ENCODE results near the gene C14orf93.

Gene C14orf93

DNA sequence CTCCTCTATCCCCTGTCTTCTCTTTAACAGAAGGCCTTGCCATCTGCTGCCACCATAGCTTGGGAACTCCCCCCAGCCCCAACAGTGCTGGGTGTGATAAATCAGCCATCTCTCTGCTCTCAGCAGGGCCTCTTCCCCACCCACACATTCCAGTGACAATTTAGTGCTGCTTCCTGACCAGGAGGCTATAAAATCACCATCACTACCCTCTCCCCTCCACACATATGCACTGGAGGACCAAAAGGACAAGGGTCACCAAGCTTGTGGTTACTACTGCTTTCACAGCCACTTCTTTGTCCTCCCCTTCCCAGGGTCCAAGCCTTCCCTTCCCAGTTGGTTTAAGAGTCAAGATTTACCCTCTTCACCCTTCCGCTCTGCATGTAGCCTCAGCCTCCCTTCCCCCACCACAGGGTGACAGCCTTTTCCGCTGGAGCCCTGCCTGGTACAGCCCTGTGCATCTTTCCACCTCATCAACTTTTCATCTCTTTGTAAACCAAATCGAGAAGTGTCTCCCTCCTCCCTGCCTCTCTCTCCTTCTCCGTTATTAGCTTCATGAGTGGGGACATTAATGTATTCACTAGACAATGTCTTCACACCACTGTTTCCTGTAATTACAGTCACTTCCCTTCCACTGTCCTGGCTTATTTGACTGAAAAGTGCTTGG, 15.3 kb upstream of the C14orf93 start:
- no peaks in the 10 kb centered on the region for H3K9me3 ChIP-seq (ENCODE audit: low read length)
- no peaks in the 10 kb centered on the region for H4K20me1 ChIP-seq (ENCODE audit: insufficient read depth, low read length)
- no peaks in the 10 kb centered on the region for H3K27me3 ChIP-seq (ENCODE audit: insufficient read depth, low read length)
- H3K79me2 ChIP-seq (ENCODE audit: insufficient read depth, low read length) = peaks cover 3% of the 10 kb centered on the region; the same call in 1 of the 2 replicates
- H3K9ac ChIP-seq (ENCODE audit: low read length) = no peak overlapping the region
- H3K9me2 ChIP-seq (ENCODE audit: low read depth, low read length) = no peaks in the 10 kb centered on the region
- TF ChIP-seq, protein P1, sequence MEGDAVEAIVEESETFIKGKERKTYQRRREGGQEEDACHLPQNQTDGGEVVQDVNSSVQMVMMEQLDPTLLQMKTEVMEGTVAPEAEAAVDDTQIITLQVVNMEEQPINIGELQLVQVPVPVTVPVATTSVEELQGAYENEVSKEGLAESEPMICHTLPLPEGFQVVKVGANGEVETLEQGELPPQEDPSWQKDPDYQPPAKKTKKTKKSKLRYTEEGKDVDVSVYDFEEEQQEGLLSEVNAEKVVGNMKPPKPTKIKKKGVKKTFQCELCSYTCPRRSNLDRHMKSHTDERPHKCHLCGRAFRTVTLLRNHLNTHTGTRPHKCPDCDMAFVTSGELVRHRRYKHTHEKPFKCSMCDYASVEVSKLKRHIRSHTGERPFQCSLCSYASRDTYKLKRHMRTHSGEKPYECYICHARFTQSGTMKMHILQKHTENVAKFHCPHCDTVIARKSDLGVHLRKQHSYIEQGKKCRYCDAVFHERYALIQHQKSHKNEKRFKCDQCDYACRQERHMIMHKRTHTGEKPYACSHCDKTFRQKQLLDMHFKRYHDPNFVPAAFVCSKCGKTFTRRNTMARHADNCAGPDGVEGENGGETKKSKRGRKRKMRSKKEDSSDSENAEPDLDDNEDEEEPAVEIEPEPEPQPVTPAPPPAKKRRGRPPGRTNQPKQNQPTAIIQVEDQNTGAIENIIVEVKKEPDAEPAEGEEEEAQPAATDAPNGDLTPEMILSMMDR (IDR thresholded peaks at IDR 0.05; ENCODE audit: low read length) = no peak
- no peak for TF ChIP-seq EZH2 (IDR thresholded peaks at IDR 0.05; ENCODE audit: borderline replicate concordance, low read length)
- no peak overlapping the region for H2AFZ ChIP-seq (ENCODE audit: low read length)
- H3F3A ChIP-seq (ENCODE audit: insufficient read depth, low read length) = no peaks in the 10 kb centered on the region
- peaks cover 57% of the 10 kb centered on the region for H3K36me3 ChIP-seq (ENCODE audit: insufficient read depth, low read length)
- no peaks in the 10 kb centered on the region for H3K4me1 ChIP-seq (ENCODE audit: insufficient read depth, low read length, severe bottlenecking)
- no peak overlapping the region for H3K4me3 ChIP-seq (ENCODE audit: low read depth, low read length, poor library complexity, severe bottlenecking)
- H3K4me2 ChIP-seq (ENCODE audit: low read length) = no peak overlapping the region
- H3K27ac ChIP-seq (ENCODE audit: low read depth, low read length, poor library complexity, severe bottlenecking) = no peak overlapping the region

DNA sequence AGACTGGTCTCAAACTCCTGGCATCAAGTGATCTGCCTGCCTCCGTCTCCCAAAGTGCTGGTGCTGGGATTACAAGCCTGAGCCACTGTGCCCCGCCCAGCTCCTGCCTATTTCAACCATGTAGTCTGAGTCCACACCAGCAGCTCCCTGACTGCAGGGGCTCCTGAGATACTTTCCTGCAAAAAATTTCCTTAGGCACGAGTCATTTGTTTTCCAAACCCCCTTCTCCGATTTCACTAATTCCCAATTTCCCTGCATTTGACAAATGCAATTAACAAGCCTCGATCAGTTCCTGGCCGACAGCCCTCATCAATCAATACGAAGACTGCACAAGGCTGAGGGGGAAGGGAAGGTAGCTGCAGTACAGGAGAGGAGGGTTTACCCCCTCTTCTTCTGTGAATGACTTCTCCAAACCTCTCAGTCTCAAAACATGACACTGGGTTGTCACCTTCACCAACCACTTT, 14.7 kb upstream of the C14orf93 start:
- Histone ChIP-seq H3K79me2 (ENCODE audit: insufficient read depth, low read length) (peaks cover 3% of the 10 kb centered on the region; the same call in 1 of the 2 replicates), H3K4me1 (ENCODE audit: insufficient read depth, low read length, severe bottlenecking) (no peaks in the 10 kb centered on the region), H3K27me3 (ENCODE audit: insufficient read depth, low read length) (no peaks in the 10 kb centered on the region), H2AFZ (ENCODE audit: low read length) (no peak overlapping the region), H3K27ac (ENCODE audit: low read depth, low read length, poor library complexity, severe bottlenecking) (no peak overlapping the region), H3F3A (ENCODE audit: insufficient read depth, low read length) (no peaks in the 10 kb centered on the region), H3K4me3 (ENCODE audit: low read depth, low read length, poor library complexity, severe bottlenecking) (no peak overlapping the region), H3K4me2 (ENCODE audit: low read length) (no peak overlapping the region), H3K9me3 (ENCODE audit: low read length) (no peaks in the 10 kb centered on the region), H4K20me1 (ENCODE audit: insufficient read depth, low read length) (no peaks in the 10 kb centered on the region), H3K36me3 (ENCODE audit: insufficient read depth, low read length) (peaks cover 55% of the 10 kb centered on the region), H3K9ac (ENCODE audit: low read length) (no peak overlapping the region), H3K9me2 (ENCODE audit: low read depth, low read length) (no peaks in the 10 kb centered on the region)
- TF ChIP-seq EZH2 (IDR thresholded peaks at IDR 0.05; ENCODE audit: borderline replicate concordance, low read length) = no peak
- TF ChIP-seq, protein P1 (IDR thresholded peaks at IDR 0.05; ENCODE audit: low read length) = no peak

DNA sequence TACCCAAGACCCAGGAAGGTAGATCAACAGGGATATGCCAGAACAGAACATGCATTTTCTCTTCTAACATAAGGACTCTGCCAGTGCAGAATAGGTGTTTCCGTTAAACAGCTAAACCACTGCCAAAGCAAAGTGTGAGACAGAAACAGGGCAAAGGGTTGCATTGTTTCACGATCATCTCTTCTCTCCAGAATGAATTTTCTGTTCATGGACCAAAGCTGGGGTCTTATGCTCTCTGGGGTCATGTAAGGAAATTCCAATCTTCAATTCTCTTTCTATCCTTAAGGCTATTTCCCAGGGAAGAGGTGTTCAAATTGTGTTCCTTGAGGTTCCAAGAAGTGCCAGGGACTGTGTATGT, 13.8 kb upstream of the C14orf93 start:
- TF ChIP-seq EZH2 (IDR thresholded peaks at IDR 0.05; ENCODE audit: borderline replicate concordance, low read length) = no peak
- TF ChIP-seq, protein P1 (IDR thresholded peaks at IDR 0.05; ENCODE audit: low read length) = no peak

More for the DNA sequence above, 13.8 kb upstream of the C14orf93 start:
- H3K36me3 ChIP-seq (ENCODE audit: insufficient read depth, low read length) = peaks cover 46% of the 10 kb centered on the region
- no peaks in the 10 kb centered on the region for H4K20me1 ChIP-seq (ENCODE audit: insufficient read depth, low read length)
- no peaks in the 10 kb centered on the region for H3K27me3 ChIP-seq (ENCODE audit: insufficient read depth, low read length)
- no peaks in the 10 kb centered on the region for H3K4me1 ChIP-seq (ENCODE audit: insufficient read depth, low read length, severe bottlenecking)
- no peaks in the 10 kb centered on the region for H3K9me3 ChIP-seq (ENCODE audit: low read length)
- H3K9ac ChIP-seq (ENCODE audit: low read length) = no peak overlapping the region
- no peaks in the 10 kb centered on the region for H3K9me2 ChIP-seq (ENCODE audit: low read depth, low read length)
- H3K4me3 ChIP-seq (ENCODE audit: low read depth, low read length, poor library complexity, severe bottlenecking) = no peak overlapping the region
- no peak overlapping the region for H3K4me2 ChIP-seq (ENCODE audit: low read length)
- peaks cover 3% of the 10 kb centered on the region; the same call in 1 of the 2 replicates for H3K79me2 ChIP-seq (ENCODE audit: insufficient read depth, low read length)
- H3K27ac ChIP-seq (ENCODE audit: low read depth, low read length, poor library complexity, severe bottlenecking) = no peak overlapping the region
- no peaks in the 10 kb centered on the region for H3F3A ChIP-seq (ENCODE audit: insufficient read depth, low read length)
- H2AFZ ChIP-seq (ENCODE audit: low read length) = no peak overlapping the region
